Glutamatergic neuron (in vitro differentiated cells): ENCODE results near the gene NNAT. TPM values are rescaled to one million over a fixed set of nuclear protein-coding genes. Genes with fewer than 3 reads are reported as not detected.

ENCODE experiments used
- DNase-seq: peaks from one replicate; pipeline ENCODE4 v3.0.0; 2022
- H3K27ac Mint-ChIP-seq: one replicate; pipeline ENCODE4 v1.8.0; 2020; ENCODE audit warnings: mild to moderate bottlenecking, mixed read lengths, inconsistent platforms; ENCODE audit not compliant: unreplicated experiment
- H3K27me3 Mint-ChIP-seq: one replicate; pipeline ENCODE4 v1.8.0; 2020; ENCODE audit warnings: mild to moderate bottlenecking, moderate library complexity, mixed read lengths, inconsistent platforms; ENCODE audit not compliant: unreplicated experiment
- H3K36me3 Mint-ChIP-seq: one replicate; pipeline ENCODE4 v1.8.0; 2020; ENCODE audit warnings: mild to moderate bottlenecking, mixed read lengths, inconsistent platforms; ENCODE audit not compliant: unreplicated experiment
- H3K4me1 Mint-ChIP-seq: one replicate; pipeline ENCODE4 v1.8.0; 2020; ENCODE audit warnings: mild to moderate bottlenecking, low read depth, mixed read lengths, inconsistent platforms; ENCODE audit not compliant: unreplicated experiment
- H3K4me3 Mint-ChIP-seq: one replicate; pipeline ENCODE4 v1.8.0; 2020; ENCODE audit warnings: mild to moderate bottlenecking, mixed read lengths, inconsistent platforms; ENCODE audit not compliant: unreplicated experiment
- H3K9me3 Mint-ChIP-seq: one replicate; pipeline ENCODE4 v1.8.0; 2020; ENCODE audit warnings: mild to moderate bottlenecking, moderate library complexity, mixed read lengths, inconsistent platforms; ENCODE audit not compliant: unreplicated experiment
- total RNA-seq: library from RNA; stranded (reverse); fragmentation: NEBNext Ultra II Directional; extraction: Animal tissue kit (Norgen Biotek cat#: 25700); gene quantifications from one replicate; pipeline ENCODE4 v1.2.1, GENCODE V29; 2021; ENCODE audit not compliant: unreplicated experiment
- TF ChIP-seq, protein P1 (sequence below): fragments of 200-600 bp; sonication (generic); IDR thresholded peaks from one replicate; pipeline ENCODE4 v1.5.0; 2021; ENCODE audit not compliant: partially characterized antibody, unreplicated experiment

The NNAT gene
- total RNA-seq, 1 donor from 2014 or later, result 1,047 TPM

GRCh38 chr20:37534401-37535157 lies 13.5 kb downstream of the NNAT start:
- no peak for DNase-seq
- H3K4me1 Mint-ChIP-seq, result peaks cover 11% of the 10 kb centered on the region
- no peaks in the 10 kb centered on the region for H3K36me3 Mint-ChIP-seq
- H3K27me3 Mint-ChIP-seq, result no peaks in the 10 kb centered on the region
- H3K9me3 Mint-ChIP-seq, result peaks cover 1% of the 10 kb centered on the region
- no peak overlapping the region for H3K4me3 Mint-ChIP-seq
- peak overlapping the region; percentile 50 for H3K27ac Mint-ChIP-seq
- TF ChIP-seq, protein P1, sequence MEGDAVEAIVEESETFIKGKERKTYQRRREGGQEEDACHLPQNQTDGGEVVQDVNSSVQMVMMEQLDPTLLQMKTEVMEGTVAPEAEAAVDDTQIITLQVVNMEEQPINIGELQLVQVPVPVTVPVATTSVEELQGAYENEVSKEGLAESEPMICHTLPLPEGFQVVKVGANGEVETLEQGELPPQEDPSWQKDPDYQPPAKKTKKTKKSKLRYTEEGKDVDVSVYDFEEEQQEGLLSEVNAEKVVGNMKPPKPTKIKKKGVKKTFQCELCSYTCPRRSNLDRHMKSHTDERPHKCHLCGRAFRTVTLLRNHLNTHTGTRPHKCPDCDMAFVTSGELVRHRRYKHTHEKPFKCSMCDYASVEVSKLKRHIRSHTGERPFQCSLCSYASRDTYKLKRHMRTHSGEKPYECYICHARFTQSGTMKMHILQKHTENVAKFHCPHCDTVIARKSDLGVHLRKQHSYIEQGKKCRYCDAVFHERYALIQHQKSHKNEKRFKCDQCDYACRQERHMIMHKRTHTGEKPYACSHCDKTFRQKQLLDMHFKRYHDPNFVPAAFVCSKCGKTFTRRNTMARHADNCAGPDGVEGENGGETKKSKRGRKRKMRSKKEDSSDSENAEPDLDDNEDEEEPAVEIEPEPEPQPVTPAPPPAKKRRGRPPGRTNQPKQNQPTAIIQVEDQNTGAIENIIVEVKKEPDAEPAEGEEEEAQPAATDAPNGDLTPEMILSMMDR, result peak; percentile 79

DNA sequence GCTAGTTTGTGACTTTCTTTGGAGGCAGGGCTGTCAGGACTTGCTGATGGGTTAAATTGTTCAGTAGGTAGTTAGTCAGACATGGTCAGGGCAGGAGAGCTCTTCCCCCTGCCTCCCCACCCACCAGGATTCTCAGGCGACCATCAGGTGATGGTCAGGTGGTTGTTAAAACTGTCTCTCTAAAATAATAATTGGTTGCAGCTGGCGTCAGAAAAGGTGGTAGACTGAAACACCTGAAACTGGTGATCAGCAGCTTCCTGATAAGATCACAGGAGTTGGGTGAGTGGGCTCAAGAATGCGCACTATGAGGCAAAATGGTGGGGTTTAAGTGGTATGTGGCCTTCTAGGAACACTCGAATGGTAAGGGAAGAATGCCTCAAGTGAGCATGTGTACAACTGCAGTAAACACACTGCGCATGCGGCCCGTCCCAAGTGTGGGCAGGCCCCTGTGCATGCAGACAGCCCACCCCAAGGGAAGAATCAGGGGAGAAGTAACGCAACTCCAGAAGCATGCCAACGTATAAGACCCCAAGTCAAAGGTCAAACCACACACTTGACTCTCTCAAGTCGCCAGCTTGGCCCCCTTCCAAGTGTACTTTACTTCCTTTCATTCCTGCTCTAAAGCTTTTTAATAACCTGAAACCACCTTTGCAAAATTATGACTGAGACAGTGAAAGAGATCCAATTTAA lies 14.5 kb downstream of the NNAT start:
- H3K36me3 Mint-ChIP-seq, result no peaks in the 10 kb centered on the region

DNA sequence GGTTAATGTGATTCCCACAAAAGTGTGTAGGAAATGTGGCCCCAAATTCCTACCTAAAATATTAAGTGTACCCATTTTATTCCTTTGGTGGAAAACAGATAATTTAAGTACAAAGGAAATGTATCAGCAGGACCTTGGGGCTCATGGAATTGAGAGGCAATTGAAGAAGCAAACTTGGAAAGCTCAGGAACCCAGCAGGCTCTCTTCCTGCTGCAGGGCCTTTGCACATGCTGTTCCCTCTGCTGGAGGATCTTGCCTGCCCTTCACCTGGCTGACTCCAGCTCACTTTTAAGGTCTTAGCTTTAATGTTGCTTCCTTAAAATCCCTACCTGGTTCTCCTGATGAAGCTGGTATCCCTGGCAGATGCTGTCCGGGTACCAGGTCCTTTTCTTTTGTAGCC lies 16.5 kb downstream of the NNAT start:
- Mint-ChIP-seq H3K4me3 (no peak overlapping the region), H3K36me3 (no peaks in the 10 kb centered on the region), H3K4me1 (peaks cover 18% of the 10 kb centered on the region), H3K9me3 (peaks cover 1% of the 10 kb centered on the region), H3K27me3 (no peaks in the 10 kb centered on the region), H3K27ac (no peak overlapping the region)
- TF ChIP-seq, protein P1, result no peak
- no peak for DNase-seq

More for the DNA sequence above, 14.5 kb downstream of the NNAT start:
- Mint-ChIP-seq H3K27ac (no peak overlapping the region), H3K9me3 (peaks cover 1% of the 10 kb centered on the region), H3K4me3 (no peak overlapping the region), H3K27me3 (no peaks in the 10 kb centered on the region), H3K4me1 (peaks cover 16% of the 10 kb centered on the region)
- no peak for DNase-seq
- TF ChIP-seq, protein P1, result no peak

DNA sequence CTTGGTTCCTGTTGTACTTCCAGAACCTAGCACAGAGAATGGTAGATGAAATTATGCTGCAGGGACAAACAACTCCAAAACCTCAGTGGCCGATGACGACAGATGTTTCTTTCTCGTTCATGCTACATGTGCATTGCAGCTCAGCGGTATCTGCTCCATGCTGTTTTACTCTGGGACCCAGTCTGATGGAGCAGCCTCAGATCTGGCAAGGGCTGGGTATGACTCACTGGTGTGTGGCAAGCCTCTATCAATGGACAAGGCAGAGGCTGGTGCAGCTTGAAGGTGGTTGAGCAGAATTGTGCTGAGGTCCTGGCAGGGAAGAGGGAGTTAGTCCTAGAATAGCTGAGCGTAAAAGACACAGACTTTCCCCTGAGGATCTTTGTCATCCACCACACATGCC lies 17.0 kb downstream of the NNAT start:
- no peak for DNase-seq
- H3K27ac Mint-ChIP-seq, result peak overlapping the region; percentile 76
- H3K4me3 Mint-ChIP-seq, result no peak overlapping the region
- H3K27me3 Mint-ChIP-seq, result no peaks in the 10 kb centered on the region
- H3K9me3 Mint-ChIP-seq, result peaks cover 1% of the 10 kb centered on the region
- H3K36me3 Mint-ChIP-seq, result no peaks in the 10 kb centered on the region
- H3K4me1 Mint-ChIP-seq, result peaks cover 18% of the 10 kb centered on the region
- TF ChIP-seq, protein P1, result no peak

DNA sequence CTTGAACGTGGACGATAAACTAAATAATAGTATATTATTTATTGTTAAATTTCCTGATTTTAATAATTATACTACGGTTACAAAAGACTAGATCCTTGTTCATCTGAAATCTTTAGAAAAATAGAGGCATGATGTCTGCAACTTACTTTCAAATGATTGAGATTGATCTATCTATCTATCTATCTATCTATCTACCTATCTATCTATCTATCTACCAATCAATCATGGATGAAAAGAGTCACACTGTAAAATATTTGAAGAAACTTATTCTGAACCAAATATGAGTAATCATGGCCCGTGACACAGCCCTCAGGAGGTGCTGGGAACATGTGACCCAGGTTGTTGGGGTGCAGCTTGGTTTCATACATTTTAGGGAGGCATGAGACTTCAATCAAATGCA lies 18.4 kb downstream of the NNAT start:
- Mint-ChIP-seq H3K4me3 (no peak overlapping the region), H3K9me3 (no peaks in the 10 kb centered on the region), H3K36me3 (no peaks in the 10 kb centered on the region), H3K27me3 (no peaks in the 10 kb centered on the region), H3K4me1 (peaks cover 23% of the 10 kb centered on the region), H3K27ac (no peak overlapping the region)
- no peak for DNase-seq
- TF ChIP-seq, protein P1, result no peak
